A549 treated with dexamethasone at 1 μM for 4 hours (cell line): ENCODE measurements around the gene CLINT1. TPM values are rescaled to one million over a fixed set of nuclear protein-coding genes. Genes with fewer than 3 reads are reported as not detected.

Experiments
- total RNA-seq: library from RNA; stranded (reverse); fragments of 200-300 nt; extraction: Qiagen RNA extraction; gene quantifications from 5 replicates; pipeline ENCODE4 v1.2.3, GENCODE V29; 2022

Gene CLINT1
- 60.9 to 82.6 TPM (median 78.8 TPM) in 5 replicates for total RNA-seq

GRCh38 chr5:157858527-157859226, at the start of gene CLINT1:
Gene CLINT1, minus strand, starts transcription at chr5:157859145. Its CDS starts 175 bp downstream, at chr5:157858970.

GRCh38 chr5:157743163-157744050, 115.5 kb downstream of the CLINT1 start, which contains the start of gene LSM11:
Gene LSM11, plus strand, starts transcription at chr5:157743712. Its CDS starts 39 bp downstream, at chr5:157743751.

Other genes starting within 250 kb of the CLINT1 start
- gene SOX30, start 206.7 kb downstream of the CLINT1 start, total RNA-seq = 0.06 to 0.14 TPM (median 0.08 TPM) in 3 of 5 replicates, not detected in the others
- not detected in 5 replicates for gene C5orf52, start 187.6 kb downstream of the CLINT1 start, total RNA-seq
- 23.5 to 33.2 TPM (median 27.0 TPM) in 5 replicates for gene THG1L, start 127.7 kb downstream of the CLINT1 start, total RNA-seq
- gene LSM11, start 115.4 kb downstream of the CLINT1 start, total RNA-seq = 2.7 to 3.6 TPM (median 3.3 TPM) in 5 replicates